ENCODE data around the gene HDDC2.

GRCh38 chr6:125231133-125231532, 70.6 kb downstream of the HDDC2 start:
- no peak for TF ChIP-seq CTCF (IDR thresholded peaks at IDR 0.05; ENCODE audit: poor library complexity, severe bottlenecking)
- TF ChIP-seq EZH2 (IDR thresholded peaks at IDR 0.05; ENCODE audit: borderline replicate concordance, insufficient read depth, low read length, poor library complexity, severe bottlenecking): no peak
